ENCODE measurements around the gene SLX4IP. TPM values are rescaled to one million over a fixed set of nuclear protein-coding genes. Genes with fewer than 3 reads are reported as not detected.

Gene SLX4IP
- total RNA-seq, 1 donor from 2014 or later: 6.8 TPM

- H3K27ac Mint-ChIP-seq (ENCODE audit: unreplicated experiment): no peak overlapping the region
Measured at GRCh38 chr20:10502098-10502526, 67.0 kb downstream of the SLX4IP start.

GRCh38 chr20:10504608-10504993, 69.5 kb downstream of the SLX4IP start:
- DNase-seq (ENCODE audit: low spot score): no peak
- Mint-ChIP-seq H3K9me3 (ENCODE audit: unreplicated experiment) (no peaks in the 10 kb centered on the region), H3K4me1 (ENCODE audit: unreplicated experiment) (peaks cover 6% of the 10 kb centered on the region), H3K27ac (ENCODE audit: unreplicated experiment) (no peak overlapping the region), H3K27me3 (ENCODE audit: unreplicated experiment) (no peaks in the 10 kb centered on the region), H3K4me3 (ENCODE audit: unreplicated experiment) (no peak overlapping the region), H3K36me3 (ENCODE audit: low read depth, unreplicated experiment) (no peaks in the 10 kb centered on the region)
- no peak for TF ChIP-seq CTCF (IDR thresholded peaks at IDR 0.05; ENCODE audit: unreplicated experiment)

More at GRCh38 chr20:10502098-10502526, 67.0 kb downstream of the SLX4IP start:
- Mint-ChIP-seq H3K4me3 (ENCODE audit: unreplicated experiment) (no peak overlapping the region), H3K9me3 (ENCODE audit: unreplicated experiment) (no peaks in the 10 kb centered on the region), H3K36me3 (ENCODE audit: low read depth, unreplicated experiment) (no peaks in the 10 kb centered on the region), H3K27me3 (ENCODE audit: unreplicated experiment) (no peaks in the 10 kb centered on the region), H3K4me1 (ENCODE audit: unreplicated experiment) (peaks cover 18% of the 10 kb centered on the region)
- no peak for DNase-seq (ENCODE audit: low spot score)
- no peak for TF ChIP-seq CTCF (IDR thresholded peaks at IDR 0.05; ENCODE audit: unreplicated experiment)

- peaks cover 4% of the 10 kb centered on the region for H3K4me1 Mint-ChIP-seq (ENCODE audit: unreplicated experiment)
- no peak for DNase-seq (ENCODE audit: low spot score)
- H3K9me3 Mint-ChIP-seq (ENCODE audit: unreplicated experiment): no peaks in the 10 kb centered on the region
- no peaks in the 10 kb centered on the region for H3K27me3 Mint-ChIP-seq (ENCODE audit: unreplicated experiment)
- no peak overlapping the region for H3K27ac Mint-ChIP-seq (ENCODE audit: unreplicated experiment)
- no peak for TF ChIP-seq CTCF (IDR thresholded peaks at IDR 0.05; ENCODE audit: unreplicated experiment)
- no peaks in the 10 kb centered on the region for H3K36me3 Mint-ChIP-seq (ENCODE audit: low read depth, unreplicated experiment)
- H3K4me3 Mint-ChIP-seq (ENCODE audit: unreplicated experiment): no peak overlapping the region
Measured at GRCh38 chr20:10504994-10505730, 70.1 kb downstream of the SLX4IP start.

GRCh38 chr20:10505827-10506226, 70.7 kb downstream of the SLX4IP start:
- Mint-ChIP-seq H3K9me3 (ENCODE audit: unreplicated experiment) (no peaks in the 10 kb centered on the region), H3K36me3 (ENCODE audit: low read depth, unreplicated experiment) (no peaks in the 10 kb centered on the region), H3K4me1 (ENCODE audit: unreplicated experiment) (peaks cover 4% of the 10 kb centered on the region), H3K27ac (ENCODE audit: unreplicated experiment) (no peak overlapping the region), H3K27me3 (ENCODE audit: unreplicated experiment) (no peaks in the 10 kb centered on the region), H3K4me3 (ENCODE audit: unreplicated experiment) (no peak overlapping the region)
- DNase-seq (ENCODE audit: low spot score): no peak
- TF ChIP-seq CTCF (IDR thresholded peaks at IDR 0.05; ENCODE audit: unreplicated experiment): no peak

- H3K9me3 Mint-ChIP-seq (ENCODE audit: unreplicated experiment): no peaks in the 10 kb centered on the region
- no peak overlapping the region for H3K27ac Mint-ChIP-seq (ENCODE audit: unreplicated experiment)
- DNase-seq (ENCODE audit: low spot score): no peak
- H3K27me3 Mint-ChIP-seq (ENCODE audit: unreplicated experiment): no peaks in the 10 kb centered on the region
- peaks cover 5% of the 10 kb centered on the region for H3K4me1 Mint-ChIP-seq (ENCODE audit: unreplicated experiment)
- no peak for TF ChIP-seq CTCF (IDR thresholded peaks at IDR 0.05; ENCODE audit: unreplicated experiment)
- H3K36me3 Mint-ChIP-seq (ENCODE audit: low read depth, unreplicated experiment): no peaks in the 10 kb centered on the region
- no peak overlapping the region for H3K4me3 Mint-ChIP-seq (ENCODE audit: unreplicated experiment)
Measured at GRCh38 chr20:10507052-10507451, 71.9 kb downstream of the SLX4IP start.

Measured in endothelial cell (in vitro differentiated cells).